GM12801 (cell line): ENCODE measurements around the gene SEPTIN1.

Source experiments
- TF ChIP-seq, protein P1 (sequence below): IDR thresholded peaks from one replicate; pipeline ENCODE4 v1.5.1; 2011; ENCODE audit warnings: control low read depth; ENCODE audit not compliant: insufficient read length; ENCODE audit errors: extremely low read depth

Gene SEPTIN1

GRCh38 chr16:30382111-30382881, at the start of gene SEPTIN1:
TSS of gene SEPTIN1 (minus strand) at chr16:30382561. CDS start at chr16:30382542, 19 bp downstream.
- TF ChIP-seq, protein P1, sequence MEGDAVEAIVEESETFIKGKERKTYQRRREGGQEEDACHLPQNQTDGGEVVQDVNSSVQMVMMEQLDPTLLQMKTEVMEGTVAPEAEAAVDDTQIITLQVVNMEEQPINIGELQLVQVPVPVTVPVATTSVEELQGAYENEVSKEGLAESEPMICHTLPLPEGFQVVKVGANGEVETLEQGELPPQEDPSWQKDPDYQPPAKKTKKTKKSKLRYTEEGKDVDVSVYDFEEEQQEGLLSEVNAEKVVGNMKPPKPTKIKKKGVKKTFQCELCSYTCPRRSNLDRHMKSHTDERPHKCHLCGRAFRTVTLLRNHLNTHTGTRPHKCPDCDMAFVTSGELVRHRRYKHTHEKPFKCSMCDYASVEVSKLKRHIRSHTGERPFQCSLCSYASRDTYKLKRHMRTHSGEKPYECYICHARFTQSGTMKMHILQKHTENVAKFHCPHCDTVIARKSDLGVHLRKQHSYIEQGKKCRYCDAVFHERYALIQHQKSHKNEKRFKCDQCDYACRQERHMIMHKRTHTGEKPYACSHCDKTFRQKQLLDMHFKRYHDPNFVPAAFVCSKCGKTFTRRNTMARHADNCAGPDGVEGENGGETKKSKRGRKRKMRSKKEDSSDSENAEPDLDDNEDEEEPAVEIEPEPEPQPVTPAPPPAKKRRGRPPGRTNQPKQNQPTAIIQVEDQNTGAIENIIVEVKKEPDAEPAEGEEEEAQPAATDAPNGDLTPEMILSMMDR, result no peak

DNA sequence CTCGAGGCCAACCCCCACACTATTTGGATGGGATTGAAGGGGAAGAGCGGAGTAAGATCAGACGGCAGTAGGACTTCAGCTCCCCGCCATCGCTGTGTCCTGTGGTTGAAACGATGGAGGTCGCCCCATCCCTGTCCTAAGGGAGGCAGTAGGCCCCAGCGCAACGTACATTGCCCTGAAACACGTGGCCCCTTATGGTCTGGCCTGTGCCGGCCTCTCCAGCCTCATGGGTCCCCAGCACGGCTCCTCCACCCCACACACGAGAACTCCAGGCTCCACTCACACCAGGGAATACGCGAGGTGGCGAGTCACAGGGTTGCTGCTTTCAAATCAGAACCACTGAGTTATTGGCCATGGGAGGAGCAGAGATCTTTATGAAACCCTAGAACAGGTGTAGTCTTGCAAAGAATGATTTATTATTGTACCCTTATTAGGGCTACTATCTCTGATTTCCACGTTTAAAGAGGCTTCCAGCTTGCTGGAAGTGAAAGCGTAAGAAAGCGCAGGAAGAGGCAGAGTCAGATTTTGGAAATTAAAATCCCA, 48.1 kb upstream of the SEPTIN1 start:
- TF ChIP-seq, protein P1, result no peak

GRCh38 chr16:30429678-30430427, 47.5 kb upstream of the SEPTIN1 start, which contains the start of gene DCTPP1:
TSS of gene DCTPP1 (minus strand) at chr16:30430030. CDS start at chr16:30429980, 50 bp downstream.
- TF ChIP-seq, protein P1, result no peak

GRCh38 chr16:30429418-30429677, 47.0 kb upstream of the SEPTIN1 start:
- TF ChIP-seq, protein P1, result no peak

DNA sequence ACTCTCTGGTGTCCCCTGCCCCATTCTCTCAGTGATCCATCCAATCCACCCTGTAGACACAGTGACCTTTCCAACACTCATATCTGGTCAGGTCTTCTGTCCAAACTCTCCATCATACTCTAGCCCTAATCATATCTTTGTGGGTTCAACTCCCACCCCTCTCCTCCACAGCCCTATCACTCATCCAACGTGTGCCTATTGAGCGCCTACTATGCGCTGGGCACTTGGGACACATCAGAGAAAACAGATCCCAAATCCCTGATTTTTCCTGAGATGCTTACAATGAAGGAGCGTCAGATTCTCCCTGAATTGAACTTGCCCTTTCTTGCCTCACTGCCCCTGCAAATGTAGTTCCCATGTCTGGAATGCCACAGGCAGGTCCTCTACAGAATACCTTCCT, 45.7 kb upstream of the SEPTIN1 start:
- TF ChIP-seq, protein P1, result no peak

DNA sequence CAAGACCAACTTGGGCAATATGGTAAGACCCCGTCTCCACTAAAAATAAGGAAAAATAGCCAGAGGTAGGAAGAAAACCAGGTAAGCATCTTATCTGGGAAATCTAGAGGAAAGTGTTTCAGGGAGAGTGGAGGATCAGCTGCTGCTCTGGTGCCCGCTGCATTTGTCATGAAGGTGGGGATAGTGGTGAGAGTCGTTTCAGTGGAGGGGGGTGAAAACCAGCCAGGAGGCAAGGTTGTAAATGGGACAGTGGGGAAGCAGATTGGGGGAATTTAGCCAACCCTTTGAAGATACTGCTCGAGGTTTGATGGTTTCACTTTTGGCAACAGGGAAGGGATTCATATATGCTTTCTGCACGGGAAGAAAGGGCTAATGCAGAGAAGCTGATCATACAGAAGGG, 38.6 kb upstream of the SEPTIN1 start:
- TF ChIP-seq, protein P1, result no peak

DNA sequence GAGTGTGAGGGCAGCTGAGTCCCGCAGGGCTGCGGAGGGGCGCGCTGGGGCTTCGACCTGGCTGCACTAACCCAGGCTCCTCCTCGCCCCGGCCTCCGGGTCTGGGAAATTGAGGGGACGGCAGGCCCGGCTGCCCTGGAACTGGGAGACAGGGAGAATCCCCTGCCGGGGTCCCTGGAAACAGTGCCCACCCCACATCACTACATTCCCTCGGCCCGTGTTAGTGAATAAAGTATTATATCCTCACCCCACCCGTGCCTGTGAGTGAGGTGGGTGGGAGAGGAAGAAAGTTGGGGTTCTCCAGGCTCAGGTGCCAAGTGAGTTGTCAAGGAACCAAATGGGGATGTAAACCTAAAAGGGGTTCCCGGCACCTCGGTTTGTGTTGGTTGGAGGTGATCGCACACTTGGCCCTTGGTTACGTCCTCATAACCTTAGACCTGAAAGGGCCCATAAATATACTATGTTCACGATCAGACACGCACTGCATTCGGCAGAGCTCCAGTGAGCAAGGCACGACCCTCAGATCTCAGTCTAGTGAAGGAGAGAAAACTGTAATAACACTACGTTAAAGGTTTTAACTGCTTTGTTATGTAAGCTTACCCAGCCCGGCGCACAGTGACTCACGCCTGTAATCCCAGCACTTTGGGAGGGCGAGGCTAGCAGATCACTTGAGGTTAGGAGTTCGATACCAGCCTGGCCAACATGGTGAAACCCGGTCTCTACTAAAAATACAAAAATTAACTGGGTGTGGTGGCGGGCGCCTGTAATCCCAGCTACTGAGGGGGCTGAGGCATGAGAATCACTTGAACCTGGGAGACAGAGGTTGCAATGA, 36.2 kb upstream of the SEPTIN1 start:
- TF ChIP-seq, protein P1, result no peak
